CD14-positive monocyte (primary cell): ENCODE data around the gene PLEKHA8. TPM values are rescaled to one million over a fixed set of nuclear protein-coding genes. Genes with fewer than 3 reads are reported as not detected.

ENCODE experiments used
- DNase-seq, 3 donors: peaks; one replicate each; pipeline ENCODE4 v3.0.0-alpha.2; 2011 to 2022
- H2AFZ ChIP-seq: 2 replicates; pipeline ENCODE4 v1.6.0; 2012; ENCODE audit warnings: mild to moderate bottlenecking, low read depth, low read length, inconsistent platforms; ENCODE audit not compliant: insufficient read depth, poor library complexity, severe bottlenecking
- H3K27ac ChIP-seq, 2 donors: 1 replicate in 1 of 2; 2 replicates in 1 of 2; pipeline ENCODE4 v1.5.1; 2012 to 2013; ENCODE audit warnings: low read length in 2 of 2, control low read depth in 1 of 2, inconsistent platforms in 1 of 2, low read depth in 1 of 2, mild to moderate bottlenecking in 1 of 2
- H3K27me3 ChIP-seq, 2 donors: one replicate each; pipeline versions ENCODE4 v1.6.0 to v1.6.1; 2011 to 2013; ENCODE audit warnings: low read length in 2 of 2; ENCODE audit not compliant: control insufficient read depth in 2 of 2, insufficient read depth in 2 of 2
- H3K36me3 ChIP-seq, 2 donors: replicated peaks in 1 of 2; 1 replicate in 1 of 2; 2 replicates in 1 of 2; pipeline versions ENCODE4 v1.5.1 to v1.6.1; 2012 to 2013; ENCODE audit warnings: low read length in 2 of 2, control low read depth in 1 of 2, inconsistent platforms in 1 of 2, mild to moderate bottlenecking in 1 of 2; ENCODE audit not compliant: insufficient read depth in 2 of 2, control insufficient read depth in 1 of 2
- H3K4me1 ChIP-seq, 2 donors: 1 replicate in 1 of 2; 2 replicates in 1 of 2; pipeline versions ENCODE4 v1.5.1 to v1.6.1; 2012 to 2013; ENCODE audit warnings: low read length in 2 of 2, control low read depth in 1 of 2, inconsistent platforms in 1 of 2, mild to moderate bottlenecking in 1 of 2, moderate library complexity in 1 of 2; ENCODE audit not compliant: insufficient read depth in 2 of 2, control insufficient read depth in 1 of 2
- H3K4me2 ChIP-seq: replicated peaks from 2 replicates; pipeline ENCODE3; 2012; ENCODE audit warnings: low read length, moderate library complexity, mild to moderate bottlenecking; ENCODE audit not compliant: poor library complexity, severe bottlenecking; ENCODE audit errors: extremely low read depth
- H3K4me3 ChIP-seq, 3 experiments: fragments of 200-600 bp in 1 of 3; sonication (generic) in 1 of 3; replicated peaks in 1 of 3; 1 replicate in 2 of 3; 2 replicates in 1 of 3; pipeline ENCODE4 v1.5.1; 2011 to 2013; ENCODE audit warnings: low read length in 3 of 3, mild to moderate bottlenecking in 3 of 3, control low read depth in 2 of 3, low read depth in 2 of 3, inconsistent platforms in 1 of 3, moderate library complexity in 1 of 3
- H3K79me2 ChIP-seq: 2 replicates; pipeline ENCODE4 v1.6.0; 2012; ENCODE audit warnings: mild to moderate bottlenecking, control low read depth, inconsistent platforms, low read length, moderate library complexity; ENCODE audit not compliant: insufficient read depth
- H3K9ac ChIP-seq: 2 replicates; pipeline ENCODE4 v1.6.0; 2017; ENCODE audit warnings: low read length, mild to moderate bottlenecking; ENCODE audit not compliant: insufficient read depth, poor library complexity, severe bottlenecking
- H3K9me3 ChIP-seq, 2 donors: replicated peaks in 1 of 2; 1 replicate in 1 of 2; 2 replicates in 1 of 2; pipeline versions ENCODE4 v1.5.1 to v1.6.1; 2012 to 2013; ENCODE audit warnings: low read length in 2 of 2, control low read depth in 1 of 2; ENCODE audit not compliant: control insufficient read depth in 1 of 2, insufficient read depth in 1 of 2
- H4K20me1 ChIP-seq: 2 replicates; pipeline ENCODE4 v1.6.0; 2012; ENCODE audit warnings: mild to moderate bottlenecking, low read length, control low read depth, moderate library complexity; ENCODE audit not compliant: insufficient read depth
- H3K27ac Mint-ChIP-seq, 7 donors: one replicate each; pipeline ENCODE4 v1.8.0; 2020; ENCODE audit warnings: mild to moderate bottlenecking in 7 of 7, mixed read lengths in 7 of 7, moderate library complexity in 6 of 7, inconsistent platforms in 2 of 7
- H3K27me3 Mint-ChIP-seq, 3 donors: one replicate each; pipeline ENCODE4 v1.8.0; 2021 to 2022; ENCODE audit warnings: low read depth in 3 of 3, mild to moderate bottlenecking in 3 of 3, mixed read lengths in 3 of 3, moderate library complexity in 3 of 3, inconsistent platforms in 1 of 3
- H3K36me3 Mint-ChIP-seq, 2 donors: one replicate each; pipeline ENCODE4 v1.8.0; 2020; ENCODE audit warnings: mixed read lengths in 2 of 2, inconsistent platforms in 1 of 2, mild to moderate bottlenecking in 1 of 2
- H3K4me1 Mint-ChIP-seq: one replicate; pipeline ENCODE4 v1.8.0; 2020; ENCODE audit warnings: mild to moderate bottlenecking, mixed read lengths
- H3K4me3 Mint-ChIP-seq, 2 donors: one replicate each; pipeline ENCODE4 v1.8.0; 2020; ENCODE audit warnings: mild to moderate bottlenecking in 2 of 2, mixed read lengths in 2 of 2, moderate library complexity in 1 of 2
- H3K9me3 Mint-ChIP-seq, 7 donors: one replicate each; pipeline ENCODE4 v1.8.0; 2020 to 2022; ENCODE audit warnings: mixed read lengths in 7 of 7, mild to moderate bottlenecking in 6 of 7, moderate library complexity in 6 of 7, inconsistent platforms in 2 of 7
- CTCF ChIP-seq: fragments of 200-600 bp; IDR thresholded peaks from one replicate; pipeline ENCODE4 v1.8.0; 2022; ENCODE audit warnings: antibody characterized with exemption, mild to moderate bottlenecking
- WGBS: methylation state at CpG from one replicate; pipeline ENCODE4 v1.1.5; 2013; ENCODE audit warnings: missing lambda C conversion rate; ENCODE audit not compliant: insufficient coverage; 5-methylcytosine and 5-hydroxymethylcytosine counted together
- intact Hi-C, 2 donors: fragments of 100-400 bp; cut with micrococcal nuclease; formaldehyde crosslinking; loops; one replicate each; pipeline versions ENCODE4 v1.15.0 to v1.15.1; 2023
- polyA plus RNA-seq, 3 donors: library from polyadenylated mRNA; depleted of rRNA in 1 of 3; unstranded in 2 of 3; stranded (reverse) in 1 of 3; fragments of 300-500 nt in 2 of 3; fragments of >200 nt in 1 of 3; fragmentation: Illumina TruSeq in 2 of 3; gene quantifications; 1 replicate in 2 of 3; 2 replicates in 1 of 3; pipeline ENCODE4 v1.2.3, GENCODE V29; 2012 to 2021

The PLEKHA8 gene
- polyA plus RNA-seq, 3 donors = 2.4 to 2.7 (median 2.6) TPM

- peaks cover 0 to 10% of the 10 kb centered on the region in 2 donors for H3K36me3 Mint-ChIP-seq
- no peaks in the 10 kb centered on the region for H3K79me2 ChIP-seq
- no peaks in the 10 kb centered on the region for H3K9me3 Mint-ChIP-seq
- no peaks in the 10 kb centered on the region for H3K27me3 Mint-ChIP-seq
- 100% methylated on average over 1 of the region's 6 CpGs for WGBS
- no peak overlapping the region for H2AFZ ChIP-seq
- no peak overlapping the region for H3K4me3 ChIP-seq
- H3K4me2 ChIP-seq = no peak overlapping the region
- H3K27me3 ChIP-seq = no peaks in the 10 kb centered on the region
- H3K4me1 Mint-ChIP-seq = peaks cover 81% of the 10 kb centered on the region
- H3K27ac Mint-ChIP-seq = peak overlapping the region in 3 of 7 donors; percentile 13 to 51 (median 21)
- no peak for TF ChIP-seq CTCF
- no peak overlapping the region for H3K9ac ChIP-seq
- H3K4me1 ChIP-seq = peaks cover 68 to 76% of the 10 kb centered on the region in 2 donors
- H3K36me3 ChIP-seq = no peaks in the 10 kb centered on the region
- no peak for DNase-seq
- H3K4me3 Mint-ChIP-seq = no peak overlapping the region
- H3K27ac ChIP-seq = no peak overlapping the region
- intact Hi-C loops = loop anchor here (5.0 to 10.0 kb wide), 4 partner anchors 57 to 257 kb away; partner anchors contain the start of gene ZNRF2 (in 1 of the 2)
- no peaks in the 10 kb centered on the region for H4K20me1 ChIP-seq
- no peaks in the 10 kb centered on the region for H3K9me3 ChIP-seq
Measured at GRCh38 chr7:30167901-30168300, 139.7 kb downstream of the PLEKHA8 start.

GRCh38 chr7:30168835-30169573 is 140.8 kb downstream of the PLEKHA8 start:
- no peaks in the 10 kb centered on the region for H3K27me3 ChIP-seq
- no peak for TF ChIP-seq CTCF
- peaks cover 0 to 16% of the 10 kb centered on the region in 2 donors for H3K36me3 Mint-ChIP-seq
- no peaks in the 10 kb centered on the region for H4K20me1 ChIP-seq
- no peak overlapping the region for H3K4me3 Mint-ChIP-seq
- 100% methylated on average over 10 of the region's 16 CpGs for WGBS
- no peaks in the 10 kb centered on the region for H3K9me3 Mint-ChIP-seq
- peak overlapping the region in 2 of 7 donors; percentile 35 to 58 for H3K27ac Mint-ChIP-seq
- H3K9me3 ChIP-seq = no peaks in the 10 kb centered on the region
- no peak overlapping the region for H3K4me3 ChIP-seq
- no peaks in the 10 kb centered on the region for H3K27me3 Mint-ChIP-seq
- H3K4me2 ChIP-seq = no peak overlapping the region
- intact Hi-C loops = loop anchor here (5.0 to 10.0 kb wide), 4 partner anchors 56 to 256 kb away; partner anchors contain the start of gene ZNRF2 (in 1 of the 2)
- DNase-seq = peak in 2 of 3 donors; percentile 42 to 89
- H3K4me1 Mint-ChIP-seq = peaks cover 78% of the 10 kb centered on the region
- H3K4me1 ChIP-seq = peaks cover 60 to 69% of the 10 kb centered on the region in 2 donors
- H3K79me2 ChIP-seq = no peaks in the 10 kb centered on the region
- H3K36me3 ChIP-seq = no peaks in the 10 kb centered on the region
- no peak overlapping the region for H3K9ac ChIP-seq
- no peak overlapping the region for H2AFZ ChIP-seq
- H3K27ac ChIP-seq = peak overlapping the region in 1 of 2 donors; percentile 79
